ENCODE results near the gene MRPL10. TPM values are rescaled to one million over a fixed set of nuclear protein-coding genes. Genes with fewer than 3 reads are reported as not detected.

MRPL10 gene
- total RNA-seq, 4 donors from 2014 or later: 34.9 to 74.9 (median 55.0) TPM

DNA sequence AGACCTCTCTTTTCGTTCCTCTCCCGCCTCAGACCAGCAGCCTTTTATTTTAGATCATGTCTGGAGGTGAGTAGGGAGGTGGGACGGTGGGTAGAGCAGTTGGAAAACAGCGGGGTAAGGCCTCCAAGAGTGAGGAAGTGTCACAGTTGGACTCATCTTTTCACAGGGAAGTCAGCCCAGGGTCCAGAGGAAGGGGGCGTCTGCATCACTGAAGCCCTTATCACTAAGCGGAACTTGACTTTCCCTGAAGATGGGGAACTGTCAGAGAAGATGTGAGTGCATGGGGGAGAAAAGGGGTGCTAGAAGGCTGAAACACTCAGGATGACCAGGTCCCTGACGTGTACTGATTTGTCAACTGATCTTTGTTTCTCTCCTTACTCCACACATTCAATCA lies 590 bp upstream of the MRPL10 start:
- H3K27ac ChIP-seq: peak overlapping the region in 3 of 4 donors; percentile 79 to 82 (median 80)
- peaks cover 0 to 30% (median 17%) of the 10 kb centered on the region in 3 donors for H3K4me1 ChIP-seq
- WGBS, 2 donors (ENCODE audit: low coverage in 1 of 2): 5 to 8% methylated on average over 1 to 6 of the region's 7 CpGs
- no peak for ATAC-seq
- H3K36me3 ChIP-seq: peaks cover 0 to 40% of the 10 kb centered on the region in 2 donors
- no peaks in the 10 kb centered on the region for H3K9me3 ChIP-seq
- no peaks in the 10 kb centered on the region for H3K27me3 ChIP-seq
- TF ChIP-seq EP300 (IDR thresholded peaks at IDR 0.05) (no peak), POLR2AphosphoS5 (IDR thresholded peaks at IDR 0.05) (no peak), POLR2A (IDR thresholded peaks at IDR 0.05) (no peak)
- TF ChIP-seq, protein P1, sequence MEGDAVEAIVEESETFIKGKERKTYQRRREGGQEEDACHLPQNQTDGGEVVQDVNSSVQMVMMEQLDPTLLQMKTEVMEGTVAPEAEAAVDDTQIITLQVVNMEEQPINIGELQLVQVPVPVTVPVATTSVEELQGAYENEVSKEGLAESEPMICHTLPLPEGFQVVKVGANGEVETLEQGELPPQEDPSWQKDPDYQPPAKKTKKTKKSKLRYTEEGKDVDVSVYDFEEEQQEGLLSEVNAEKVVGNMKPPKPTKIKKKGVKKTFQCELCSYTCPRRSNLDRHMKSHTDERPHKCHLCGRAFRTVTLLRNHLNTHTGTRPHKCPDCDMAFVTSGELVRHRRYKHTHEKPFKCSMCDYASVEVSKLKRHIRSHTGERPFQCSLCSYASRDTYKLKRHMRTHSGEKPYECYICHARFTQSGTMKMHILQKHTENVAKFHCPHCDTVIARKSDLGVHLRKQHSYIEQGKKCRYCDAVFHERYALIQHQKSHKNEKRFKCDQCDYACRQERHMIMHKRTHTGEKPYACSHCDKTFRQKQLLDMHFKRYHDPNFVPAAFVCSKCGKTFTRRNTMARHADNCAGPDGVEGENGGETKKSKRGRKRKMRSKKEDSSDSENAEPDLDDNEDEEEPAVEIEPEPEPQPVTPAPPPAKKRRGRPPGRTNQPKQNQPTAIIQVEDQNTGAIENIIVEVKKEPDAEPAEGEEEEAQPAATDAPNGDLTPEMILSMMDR (IDR thresholded peaks at IDR 0.05): no peak
- H3K4me3 ChIP-seq: peak overlapping the region; percentile 83 to 84

DNA sequence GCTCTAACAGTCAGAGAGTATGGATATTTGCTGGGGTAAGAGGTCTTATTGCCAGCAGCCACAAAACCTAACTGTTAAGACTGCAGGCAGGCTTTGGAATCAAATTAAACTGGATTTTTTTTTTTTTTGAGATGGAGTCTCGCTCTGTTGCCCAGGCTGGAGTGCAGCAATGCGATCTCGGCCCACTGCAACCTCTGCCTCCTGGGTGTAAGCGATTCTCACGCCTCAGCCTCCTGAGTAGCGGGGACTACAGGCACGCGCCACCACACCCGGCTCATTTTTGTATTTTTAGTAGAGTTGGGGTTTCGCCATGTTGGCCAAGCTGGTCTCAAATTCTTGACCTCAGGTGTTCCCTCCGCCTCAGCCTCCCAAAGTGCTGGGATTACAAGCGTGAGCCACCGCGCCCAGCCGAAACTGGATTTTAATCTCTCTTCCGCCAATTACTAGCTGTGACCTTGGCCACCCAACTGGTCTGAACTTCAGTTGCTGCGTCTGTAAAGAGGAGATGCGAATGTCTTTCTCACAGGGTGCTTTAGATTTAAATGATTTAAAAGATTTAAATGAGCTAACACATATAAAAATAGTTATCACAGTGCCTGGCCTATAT lies 842 bp downstream of the MRPL10 start:
- H3K36me3 ChIP-seq: peaks cover 0 to 40% of the 10 kb centered on the region in 2 donors
- WGBS, 2 donors (ENCODE audit: low coverage in 1 of 2): 55 to 73% methylated on average over 8 to 17 of the region's 18 CpGs
- peak overlapping the region in 3 of 4 donors; percentile 79 to 82 (median 80) for H3K27ac ChIP-seq
- peak overlapping the region; percentile 83 to 84 for H3K4me3 ChIP-seq
- no peak for ATAC-seq
- H3K4me1 ChIP-seq: peaks cover 0 to 30% (median 17%) of the 10 kb centered on the region in 3 donors
- no peaks in the 10 kb centered on the region for H3K9me3 ChIP-seq
- H3K27me3 ChIP-seq: no peaks in the 10 kb centered on the region
- TF ChIP-seq, protein P1 (IDR thresholded peaks at IDR 0.05): no peak
- no peak for TF ChIP-seq POLR2A (IDR thresholded peaks at IDR 0.05)
- no peak for TF ChIP-seq POLR2AphosphoS5 (IDR thresholded peaks at IDR 0.05)
- no peak for TF ChIP-seq EP300 (IDR thresholded peaks at IDR 0.05)

DNA sequence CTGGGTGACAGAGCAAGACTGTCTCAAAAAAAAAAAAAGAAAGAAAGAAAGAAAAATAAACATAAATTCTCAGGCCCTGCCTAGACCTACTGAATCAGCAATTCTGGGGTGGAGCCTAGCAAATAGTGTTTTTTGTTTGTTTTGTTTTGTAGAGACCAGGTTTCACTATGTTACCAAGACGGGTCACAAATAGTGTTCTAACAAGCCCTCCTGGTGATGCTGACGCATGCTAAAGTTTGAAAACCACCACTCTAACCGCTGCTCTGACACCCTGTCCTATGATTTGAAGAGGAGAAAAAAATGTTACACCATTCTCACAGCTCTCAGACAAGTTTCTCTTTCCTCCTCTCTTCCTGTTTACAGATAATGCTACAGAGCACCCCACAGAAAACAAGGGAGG lies 1.5 kb downstream of the MRPL10 start:
- Histone ChIP-seq H3K27ac (no peak overlapping the region), H3K4me3 (no peak overlapping the region), H3K9me3 (no peaks in the 10 kb centered on the region), H3K4me1 (peaks cover 0 to 30% (median 17%) of the 10 kb centered on the region in 3 donors), H3K36me3 (peaks cover 0 to 44% of the 10 kb centered on the region in 2 donors), H3K27me3 (no peaks in the 10 kb centered on the region)
- TF ChIP-seq POLR2AphosphoS5 (IDR thresholded peaks at IDR 0.05) (no peak), POLR2A (IDR thresholded peaks at IDR 0.05) (no peak), EP300 (IDR thresholded peaks at IDR 0.05) (no peak)
- TF ChIP-seq, protein P1 (IDR thresholded peaks at IDR 0.05): no peak
- 73 to 82% methylated on average over 3 of the region's 3 CpGs for WGBS, 2 donors (ENCODE audit: low coverage in 1 of 2)
- no peak for ATAC-seq

DNA sequence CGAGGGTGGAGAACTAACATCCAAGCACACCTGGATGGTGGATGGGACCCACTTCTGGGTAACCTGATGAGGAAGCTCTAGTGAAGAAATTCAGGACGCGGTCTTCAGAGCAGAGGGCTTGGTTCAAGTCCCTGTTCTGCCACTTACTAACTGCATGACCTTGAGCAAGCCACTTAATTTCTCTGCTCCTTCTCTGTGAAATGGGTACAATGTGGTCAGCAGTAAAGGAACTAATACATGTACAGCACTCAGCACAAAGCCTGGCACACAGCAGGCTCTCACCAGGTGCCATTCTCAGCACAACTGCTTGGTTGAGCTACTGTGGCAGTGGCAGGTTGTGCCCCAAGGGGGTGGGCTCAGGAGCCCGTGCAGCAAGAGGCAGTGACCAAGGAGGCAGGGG lies 7.8 kb downstream of the MRPL10 start:
- H3K27ac ChIP-seq: no peak overlapping the region
- no peaks in the 10 kb centered on the region for H3K27me3 ChIP-seq
- WGBS, 2 donors (ENCODE audit: low coverage in 1 of 2): 67 to 90% methylated on average over 2 to 4 of the region's 4 CpGs
- no peak for ATAC-seq
- no peaks in the 10 kb centered on the region for H3K9me3 ChIP-seq
- H3K36me3 ChIP-seq: peaks cover 0 to 75% of the 10 kb centered on the region in 2 donors
- TF ChIP-seq POLR2A (IDR thresholded peaks at IDR 0.05): no peak
- TF ChIP-seq EP300 (IDR thresholded peaks at IDR 0.05): no peak
- TF ChIP-seq POLR2AphosphoS5 (IDR thresholded peaks at IDR 0.05): no peak
- TF ChIP-seq, protein P1 (IDR thresholded peaks at IDR 0.05): no peak
- H3K4me3 ChIP-seq: no peak overlapping the region
- H3K4me1 ChIP-seq: peaks cover 0 to 30% (median 3%) of the 10 kb centered on the region in 3 donors

DNA sequence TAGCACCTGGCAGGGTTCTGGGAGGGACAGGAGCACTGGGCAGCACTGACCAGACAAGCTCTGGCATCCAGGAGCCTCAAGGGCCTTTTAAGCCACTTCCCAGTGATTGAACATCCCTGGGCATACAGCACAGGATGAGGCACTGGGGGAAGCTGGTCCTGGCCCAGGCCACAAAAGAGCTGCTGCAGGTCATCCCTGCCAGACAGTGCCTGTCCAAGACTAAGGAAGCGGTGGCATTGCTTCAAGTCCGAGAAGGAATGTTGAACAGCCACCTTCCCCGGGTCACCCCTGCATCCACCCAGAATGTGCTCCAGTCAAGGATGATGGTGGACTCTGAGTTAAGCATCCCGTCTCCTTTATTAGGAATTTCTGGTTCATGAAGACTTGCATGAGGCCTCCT lies 8.6 kb downstream of the MRPL10 start:
- TF ChIP-seq POLR2A (IDR thresholded peaks at IDR 0.05): no peak
- TF ChIP-seq, protein P1 (IDR thresholded peaks at IDR 0.05): no peak
- 74% methylated on average over 2 of the region's 4 CpGs; no CpG with 5 or more reads in 1 of the 2 donors for WGBS, 2 donors (ENCODE audit: low coverage in 1 of 2)
- Histone ChIP-seq H3K27me3 (no peaks in the 10 kb centered on the region), H3K4me1 (peaks cover 0 to 30% (median 3%) of the 10 kb centered on the region in 3 donors), H3K27ac (no peak overlapping the region), H3K9me3 (no peaks in the 10 kb centered on the region), H3K4me3 (no peak overlapping the region), H3K36me3 (peaks cover 0 to 75% of the 10 kb centered on the region in 2 donors)
- ATAC-seq: no peak

Measured in gastroesophageal sphincter (tissue), 4 donors.